CD4-positive, alpha-beta T cell treated with Interleukin-15 for 1 hour (primary cell): ENCODE data around the gene EXTL1.

Experiments used
- DNase-seq: peaks from one replicate; pipeline ENCODE4 v3.0.0-alpha.2; 2020

Gene EXTL1

GRCh38 chr1:25997828-25998761, 23.5 kb upstream of the EXTL1 start, which contains the start of gene PAFAH2:
PAFAH2 (minus strand) TSS chr1:25998063; CDS start chr1:25990816, 7,247 bp downstream.
- peak; percentile 98 for DNase-seq

GRCh38 chr1:25999041-25999800, 22.4 kb upstream of the EXTL1 start:
- DNase-seq = no peak

- no peak for DNase-seq
Observed at GRCh38 chr1:26003262-26003661, 18.3 kb upstream of the EXTL1 start.

GRCh38 chr1:26003756-26004155, 17.8 kb upstream of the EXTL1 start:
- no peak for DNase-seq

- DNase-seq = no peak
Observed at GRCh38 chr1:26005434-26006105, 16.0 kb upstream of the EXTL1 start.

- no peak for DNase-seq
Observed at GRCh38 chr1:26006710-26007109, 14.9 kb upstream of the EXTL1 start.

GRCh38 chr1:26009796-26010447, 11.7 kb upstream of the EXTL1 start:
- DNase-seq = no peak

- no peak for DNase-seq
Observed at GRCh38 chr1:26010825-26011224, 10.8 kb upstream of the EXTL1 start.

- no peak for DNase-seq
Observed at GRCh38 chr1:26012864-26013263, 8.7 kb upstream of the EXTL1 start.

GRCh38 chr1:26014179-26014578, 7.4 kb upstream of the EXTL1 start:
- no peak for DNase-seq

- DNase-seq = peak; percentile 37
Observed at GRCh38 chr1:26015358-26015757, 6.2 kb upstream of the EXTL1 start.

GRCh38 chr1:26016258-26016952, 5.2 kb upstream of the EXTL1 start:
- DNase-seq = no peak

- no peak for DNase-seq
Observed at GRCh38 chr1:26016953-26017545, 4.5 kb upstream of the EXTL1 start.

GRCh38 chr1:26017606-26018005, 4.0 kb upstream of the EXTL1 start:
- DNase-seq = no peak

- no peak for DNase-seq
Observed at GRCh38 chr1:26019641-26020315, 1.8 kb upstream of the EXTL1 start.

GRCh38 chr1:26020330-26020768, 1.2 kb upstream of the EXTL1 start:
- no peak for DNase-seq

GRCh38 chr1:26020941-26021646, 481 bp upstream of the EXTL1 start:
- no peak for DNase-seq

GRCh38 chr1:26022404-26022779, 817 bp downstream of the EXTL1 start:
- no peak for DNase-seq

- no peak for DNase-seq
Observed at GRCh38 chr1:26023009-26023408, 1.4 kb downstream of the EXTL1 start.

- DNase-seq = no peak
Observed at GRCh38 chr1:26023826-26024225, 2.3 kb downstream of the EXTL1 start.
